IMR-90 (cell line): ENCODE data around the gene EVA1A. TPM values are rescaled to one million over a fixed set of nuclear protein-coding genes. Genes with fewer than 3 reads are reported as not detected.

Source experiments
- ATAC-seq: fragments of 200-7000 bp; cut with Tn5 transposase; 2 replicates; pipeline ENCODE4 v1.9.1; 2020; ENCODE audit warnings: low read depth, mild to moderate bottlenecking, moderate library complexity
- BruUV-seq: library from RNA; stranded (reverse); fragments of 400-500 nt; replicated peaks from 2 replicates; lab custom pipeline; 2021; lab: Mats Ljungman, UMichigan
- CTCF ChIA-PET: fragments of 300-600 bp; formaldehyde crosslinking; extraction: SDS; loops from one replicate; lab custom pipeline; 2021; ENCODE audit warnings: antibody characterized with exemption; lab: Yijun Ruan, JAX
- POLR2A ChIA-PET: fragments of 300-600 bp; sonication (Branson Sonifier 250); formaldehyde crosslinking; loops from one replicate; lab custom pipeline; 2022; ENCODE audit warnings: antibody characterized with exemption; ENCODE audit not compliant: unreplicated experiment; lab: Charles Lee
- DNase-seq: peaks from one replicate; pipeline ENCODE4 v3.0.0; 2013
- H2AFZ ChIP-seq: replicated peaks from 2 replicates; pipeline ENCODE3; 2013; ENCODE audit warnings: low read length, mild to moderate bottlenecking; ENCODE audit not compliant: poor library complexity
- H2AK5ac ChIP-seq: 2 replicates; pipeline ENCODE4 v1.6.1; 2013; ENCODE audit warnings: low read depth, low read length, inconsistent platforms
- H2AK9ac ChIP-seq: replicated peaks from 2 replicates; pipeline ENCODE3; 2013; ENCODE audit warnings: mild to moderate bottlenecking, low read depth, low read length, moderate library complexity; ENCODE audit not compliant: poor library complexity
- H2BK120ac ChIP-seq: 2 replicates; pipeline ENCODE4 v1.6.1; 2013; ENCODE audit warnings: low read depth, low read length, inconsistent platforms
- H2BK15ac ChIP-seq: 3 replicates; pipeline ENCODE4 v1.6.1; 2013; ENCODE audit warnings: low read depth, low read length, inconsistent platforms
- H2BK20ac ChIP-seq: 2 replicates; pipeline ENCODE4 v1.6.1; 2013; ENCODE audit warnings: low read depth, mild to moderate bottlenecking, inconsistent platforms, low read length, moderate library complexity
- H2BK5ac ChIP-seq: 2 replicates; pipeline ENCODE4 v1.6.1; 2013; ENCODE audit warnings: mild to moderate bottlenecking, low read depth, low read length, inconsistent platforms; ENCODE audit not compliant: poor library complexity, severe bottlenecking
- H3K14ac ChIP-seq: replicated peaks from 2 replicates; pipeline ENCODE4 v1.6.1; 2013; ENCODE audit warnings: low read depth, low read length, inconsistent platforms
- H3K18ac ChIP-seq: 2 replicates; pipeline ENCODE4 v1.6.1; 2013; ENCODE audit warnings: low read depth, low read length, control low read depth
- H3K23ac ChIP-seq: 2 replicates; pipeline ENCODE4 v1.6.1; 2013; ENCODE audit warnings: low read depth, low read length, inconsistent platforms
- H3K27ac ChIP-seq: 2 replicates; pipeline ENCODE4 v1.5.1; 2013; ENCODE audit warnings: mild to moderate bottlenecking, control low read depth, low read length; ENCODE audit not compliant: insufficient read depth
- H3K27me3 ChIP-seq: 2 replicates; pipeline ENCODE4 v1.6.1; 2013; ENCODE audit warnings: low read length; ENCODE audit not compliant: control insufficient read depth, insufficient read depth
- H3K36me3 ChIP-seq: 2 replicates; pipeline ENCODE4 v1.6.1; 2013; ENCODE audit warnings: low read length, mixed read lengths; ENCODE audit not compliant: control insufficient read depth, insufficient read depth
- H3K4ac ChIP-seq: 2 replicates; pipeline ENCODE4 v1.6.1; 2013; ENCODE audit warnings: low read depth, low read length, inconsistent platforms
- H3K4me1 ChIP-seq: 2 replicates; pipeline ENCODE4 v1.6.1; 2013; ENCODE audit warnings: low read length, mixed read lengths; ENCODE audit not compliant: control insufficient read depth, insufficient read depth
- H3K4me2 ChIP-seq: 2 replicates; pipeline ENCODE4 v1.6.1; 2013; ENCODE audit warnings: low read depth, mild to moderate bottlenecking, control low read depth, low read length, moderate library complexity
- H3K4me3 ChIP-seq: 2 replicates; pipeline ENCODE4 v1.5.1; 2013; ENCODE audit warnings: low read depth, mild to moderate bottlenecking, control low read depth, low read length, moderate library complexity; ENCODE audit not compliant: insufficient read depth
- H3K56ac ChIP-seq: 2 replicates; pipeline ENCODE4 v1.6.1; 2013; ENCODE audit warnings: low read length, inconsistent platforms; ENCODE audit not compliant: insufficient read depth; ENCODE audit errors: extremely low read depth
- H3K79me1 ChIP-seq, 2 experiments: 2 replicates each; pipeline ENCODE4 v1.6.1; 2013; ENCODE audit warnings: low read length in 2 of 2, inconsistent platforms in 1 of 2, low read depth in 1 of 2
- H3K9ac ChIP-seq: 2 replicates; pipeline ENCODE4 v1.6.1; 2013; ENCODE audit warnings: low read depth, low read length, control low read depth
- H3K9me1 ChIP-seq: 2 replicates; pipeline ENCODE4 v1.6.1; 2013; ENCODE audit warnings: low read length, inconsistent platforms; ENCODE audit not compliant: insufficient read depth
- H3K9me3 ChIP-seq: 2 replicates; pipeline ENCODE4 v1.6.1; 2013; ENCODE audit warnings: low read length; ENCODE audit not compliant: control insufficient read depth, insufficient read depth
- H4K20me1 ChIP-seq: 2 replicates; pipeline ENCODE4 v1.6.1; 2013; ENCODE audit warnings: low read length, inconsistent platforms; ENCODE audit not compliant: insufficient read depth
- H4K5ac ChIP-seq: 2 replicates; pipeline ENCODE4 v1.6.1; 2013; ENCODE audit warnings: mild to moderate bottlenecking, low read depth, low read length, control low read depth
- H4K8ac ChIP-seq, 2 experiments: 2 replicates each; pipeline ENCODE4 v1.6.1; 2013; ENCODE audit warnings: low read depth in 2 of 2, low read length in 2 of 2, control low read depth in 1 of 2, inconsistent platforms in 1 of 2
- H4K91ac ChIP-seq: 2 replicates; pipeline ENCODE4 v1.6.1; 2013; ENCODE audit warnings: low read depth, low read length, inconsistent platforms; ENCODE audit not compliant: insufficient read depth
- CTCF ChIP-seq: conservative IDR thresholded peaks from 2 replicates; pipeline ENCODE4 v1.5.1; 2012; ENCODE audit warnings: mild to moderate bottlenecking, low read depth, low read length, improper control_type of control experiment
- ELK1 ChIP-seq: fragments of 150-350 bp; IDR thresholded peaks from 2 replicates; pipeline ENCODE4 v1.6.1; 2016; ENCODE audit warnings: low read depth, mild to moderate bottlenecking, low read length, moderate library complexity, borderline replicate concordance
- MAZ ChIP-seq: IDR thresholded peaks from 2 replicates; pipeline ENCODE4 v1.6.1; 2012; ENCODE audit warnings: low read depth, mild to moderate bottlenecking, low read length, improper control_type of control experiment, moderate library complexity, borderline replicate concordance
- MXI1 ChIP-seq: IDR thresholded peaks from 2 replicates; pipeline ENCODE4 v1.6.1; 2012; ENCODE audit warnings: low read depth, mild to moderate bottlenecking, low read length, moderate library complexity, borderline replicate concordance
- POLR2A ChIP-seq: IDR thresholded peaks from 2 replicates; pipeline ENCODE4 v1.6.1; 2012; ENCODE audit warnings: mild to moderate bottlenecking, low read depth, low read length
- RAD21 ChIP-seq: IDR thresholded peaks from 2 replicates; pipeline ENCODE4 v1.6.1; 2012; ENCODE audit warnings: low read length, improper control_type of control experiment
- SMC3 ChIP-seq: fragments of 150-350 bp; IDR thresholded peaks from 2 replicates; pipeline ENCODE4 v1.6.1; 2016; ENCODE audit warnings: low read depth, mild to moderate bottlenecking, antibody characterized with exemption, low read length, moderate library complexity
- WGBS, 2 experiments: methylation state at CpG; one replicate each; pipeline versions ENCODE4 v1.1.5 to v1.1.7; 2013; ENCODE audit warnings: missing lambda C conversion rate in 2 of 2; ENCODE audit not compliant: insufficient read length in 1 of 2; ENCODE audit errors: extremely low coverage in 2 of 2; 5-methylcytosine and 5-hydroxymethylcytosine counted together
- dilution Hi-C: fragments of 300-500 bp; cut with HindIII; formaldehyde crosslinking; loops from one replicate; pipeline ENCODE4 v1.14.3; 2018; ENCODE audit warnings: low sequenced_read_pairs; ENCODE audit not compliant: unreplicated experiment
- in situ Hi-C: fragments of 300-500 bp; cut with MboI; formaldehyde crosslinking; loops from 3 replicates; pipeline ENCODE4 v1.14.3; 2019; ENCODE audit warnings: low sequenced_read_pairs, inconsistent platforms, mixed read lengths
- intact Hi-C: fragments of 100-400 bp; cut with micrococcal nuclease; formaldehyde crosslinking; loops from 2 replicates; pipeline ENCODE4 v1.10.0; 2022
- polyA plus RNA-seq, 3 experiments: library from polyadenylated mRNA; depleted of rRNA; stranded (reverse); fragments of >200 nt; gene quantifications; 2 replicates each; pipeline ENCODE4 v1.2.3, GENCODE V29; 2012; ENCODE audit warnings: low replicate concordance in 1 of 3
- total RNA-seq: library from RNA; depleted of rRNA; stranded (reverse); fragments of >200 nt; gene quantifications from 2 replicates; pipeline ENCODE4 v1.2.3, GENCODE V29; 2012

EVA1A gene
- total and polyA plus RNA-seq, 2 of the 4 experiments (the other 2 are of a cell fraction) = 54.5 to 93.7 TPM

- WGBS, 2 experiments = no CpG with 5 or more reads among the region's 1 CpG
- CTCF ChIA-PET = interaction anchor here (0.7 kb wide), 1 partner anchor 12 kb away, joined by 3 read pairs; no protein-coding TSS in a partner anchor
- no peak overlapping the region for H3K18ac ChIP-seq
Measured at GRCh38 chr2:75580156-75580555, 19.4 kb upstream of the EVA1A start.

More at GRCh38 chr2:75580156-75580555, 19.4 kb upstream of the EVA1A start:
- intact Hi-C loops (no loop called here), in situ Hi-C loops (no loop called here), dilution Hi-C loops (no loop called here)
- Histone ChIP-seq H3K9ac (no peak overlapping the region), H2AK5ac (no peak overlapping the region), H2BK5ac (no peak overlapping the region), H3K56ac (no peak overlapping the region), H3K4me3 (no peak overlapping the region), H3K79me1 (peaks cover 0 to 3% of the 10 kb centered on the region in 2 experiments; a peak in 1 of 4 replicates), H4K91ac (no peak overlapping the region), H2BK120ac (no peak overlapping the region), H2BK20ac (no peak overlapping the region), H4K20me1 (no peaks in the 10 kb centered on the region), H4K8ac (no peak overlapping the region), H4K5ac (no peak overlapping the region), H3K27me3 (no peaks in the 10 kb centered on the region), H2AK9ac (no peak overlapping the region), H2AFZ (no peak overlapping the region), H3K36me3 (no peaks in the 10 kb centered on the region), H3K23ac (no peak overlapping the region), H3K4me1 (no peaks in the 10 kb centered on the region), H3K9me3 (no peaks in the 10 kb centered on the region), H3K4me2 (no peak overlapping the region), H2BK15ac (no peak overlapping the region), H3K14ac (no peak overlapping the region), H3K27ac (no peak overlapping the region), H3K4ac (no peak overlapping the region), H3K9me1 (no peaks in the 10 kb centered on the region)
- DNase-seq (no peak), ATAC-seq (no peak)
- TF ChIP-seq MAZ (no peak), POLR2A (no peak), RAD21 (no peak), SMC3 (no peak), MXI1 (no peak), CTCF (no peak), ELK1 (no peak)
- POLR2A ChIA-PET = no interaction called here
- BruUV-seq = no TSS peak
